ENCODE measurements around the gene CAMP.

DNA sequence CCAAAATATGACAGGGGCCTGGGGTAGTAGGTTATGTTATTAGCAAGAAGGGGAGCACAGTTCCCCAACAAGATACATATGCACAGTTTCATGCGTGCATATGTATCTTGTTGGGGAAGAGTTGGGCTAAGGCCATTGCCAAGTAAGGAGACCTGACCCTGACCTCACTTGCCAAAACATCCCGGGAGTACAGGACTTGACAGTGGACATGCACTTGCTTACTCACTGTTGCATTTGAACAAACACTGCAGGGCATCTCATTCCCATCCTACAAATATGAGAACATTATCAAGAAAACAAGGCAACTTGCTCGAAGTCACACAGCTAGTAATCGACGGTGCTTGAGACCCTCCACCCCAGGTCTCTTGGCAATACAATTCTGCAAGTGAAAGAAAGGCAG, 4.8 kb upstream of the CAMP start:
- TF ChIP-seq, protein P1, sequence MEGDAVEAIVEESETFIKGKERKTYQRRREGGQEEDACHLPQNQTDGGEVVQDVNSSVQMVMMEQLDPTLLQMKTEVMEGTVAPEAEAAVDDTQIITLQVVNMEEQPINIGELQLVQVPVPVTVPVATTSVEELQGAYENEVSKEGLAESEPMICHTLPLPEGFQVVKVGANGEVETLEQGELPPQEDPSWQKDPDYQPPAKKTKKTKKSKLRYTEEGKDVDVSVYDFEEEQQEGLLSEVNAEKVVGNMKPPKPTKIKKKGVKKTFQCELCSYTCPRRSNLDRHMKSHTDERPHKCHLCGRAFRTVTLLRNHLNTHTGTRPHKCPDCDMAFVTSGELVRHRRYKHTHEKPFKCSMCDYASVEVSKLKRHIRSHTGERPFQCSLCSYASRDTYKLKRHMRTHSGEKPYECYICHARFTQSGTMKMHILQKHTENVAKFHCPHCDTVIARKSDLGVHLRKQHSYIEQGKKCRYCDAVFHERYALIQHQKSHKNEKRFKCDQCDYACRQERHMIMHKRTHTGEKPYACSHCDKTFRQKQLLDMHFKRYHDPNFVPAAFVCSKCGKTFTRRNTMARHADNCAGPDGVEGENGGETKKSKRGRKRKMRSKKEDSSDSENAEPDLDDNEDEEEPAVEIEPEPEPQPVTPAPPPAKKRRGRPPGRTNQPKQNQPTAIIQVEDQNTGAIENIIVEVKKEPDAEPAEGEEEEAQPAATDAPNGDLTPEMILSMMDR (IDR thresholded peaks at IDR 0.05): no peak
- no peak for TF ChIP-seq EZH2 (IDR thresholded peaks at IDR 0.05)
